Embryonic facial prominence (tissue), 1 donor: ENCODE results near the gene ARF4.
"Not testable (repeated sequence)": the region's sequence is repeated elsewhere in the genome, so short reads cannot be mapped to it uniquely, and the experiment has no call there.

Experiments used
- DNase-seq: peaks from one replicate; pipeline ENCODE4 v3.0.0-alpha.2; 2016; ENCODE audit errors: extremely low spot score

ARF4 gene

DNA sequence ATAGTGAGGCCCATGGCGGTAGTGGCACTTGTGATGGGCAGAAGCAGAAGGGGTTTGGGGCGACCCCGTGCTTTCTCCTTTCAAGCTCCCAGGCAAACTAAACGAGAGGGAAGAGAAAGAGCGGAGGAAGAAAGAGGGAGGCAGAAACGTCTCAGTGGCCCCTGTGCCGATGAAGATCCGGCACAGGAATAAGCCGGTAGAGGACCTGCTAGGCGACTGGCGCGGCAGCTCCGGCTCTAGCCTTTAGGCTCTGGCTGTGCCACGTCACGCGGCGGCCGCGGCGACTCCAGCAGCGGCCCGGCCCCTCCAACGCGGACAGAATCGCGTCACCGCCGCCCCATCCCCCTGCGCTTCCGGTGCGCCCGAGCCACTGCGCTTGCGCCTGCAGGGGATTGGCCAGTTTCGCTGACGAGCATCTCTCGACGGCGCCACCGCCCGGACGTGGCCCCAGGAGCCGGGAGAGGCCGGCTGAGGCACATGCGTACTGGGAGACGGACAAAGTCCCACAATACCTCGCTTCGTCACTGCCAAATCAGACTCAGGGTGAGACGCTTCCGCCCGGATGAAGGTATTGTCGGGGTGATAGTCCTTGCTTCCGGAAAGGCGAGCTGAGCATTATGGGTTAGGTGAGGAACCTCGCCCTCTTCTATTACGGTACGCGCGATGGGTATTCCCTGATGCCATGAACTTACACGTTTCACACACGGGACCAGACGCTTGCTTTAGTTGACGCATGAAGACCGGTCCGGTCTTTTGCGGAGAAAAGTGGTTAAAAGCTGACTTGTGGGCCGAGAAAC, at the start of gene ARF4:
ARF4 (minus strand) TSS at position 218 of the 797 bp plus-strand sequence; CDS start at position 14, 204 bp downstream.
- DNase-seq, result peak; percentile 98

GRCh38 chr3:57646723-57647122, 49.6 kb upstream of the ARF4 start:
- DNase-seq, result no peak

DNA sequence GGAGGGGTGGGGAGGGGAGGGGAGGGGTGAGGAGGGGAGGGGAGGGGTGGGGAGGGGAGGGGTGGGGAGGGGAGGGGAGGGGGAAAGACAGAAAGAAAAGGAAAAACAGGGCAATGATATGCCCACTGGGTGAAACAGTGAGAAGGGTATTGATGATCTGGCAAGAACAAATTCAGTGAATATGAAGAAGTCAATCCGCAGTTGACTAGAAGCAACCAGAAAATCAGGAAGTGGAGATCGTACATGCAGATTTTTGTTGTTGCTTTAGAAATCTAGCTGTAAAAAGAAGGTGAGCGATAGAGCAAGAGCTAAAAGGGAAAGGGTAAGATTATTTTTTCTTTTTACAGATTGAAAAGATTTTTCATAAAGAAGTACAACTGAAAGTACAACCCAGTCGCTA, 47.6 kb upstream of the ARF4 start:
- no peak for DNase-seq

- no peak for DNase-seq
Observed at GRCh38 chr3:57637391-57637790, 40.2 kb upstream of the ARF4 start.

DNA sequence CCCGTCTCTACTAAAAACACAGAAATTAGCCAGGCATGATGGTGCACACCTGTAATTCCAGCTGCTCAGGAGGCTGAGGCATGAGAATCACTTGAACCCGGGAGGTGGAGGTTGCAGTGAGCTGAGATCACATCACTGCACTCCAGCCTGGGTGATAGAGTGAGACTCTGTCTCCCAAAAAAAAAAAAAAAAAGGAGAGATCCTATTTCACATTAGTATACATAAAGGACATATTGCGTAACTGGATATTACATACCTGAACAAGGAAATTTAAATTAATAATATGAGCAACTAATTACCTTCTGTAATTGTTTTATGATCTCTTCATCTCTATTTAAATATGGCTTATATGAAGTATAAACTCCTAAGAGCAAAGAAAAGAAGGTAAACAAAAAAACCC, 37.1 kb upstream of the ARF4 start:
- DNase-seq, result not testable (repeated sequence)

- no peak for DNase-seq
Observed at GRCh38 chr3:57627976-57628375, 30.8 kb upstream of the ARF4 start.

DNA sequence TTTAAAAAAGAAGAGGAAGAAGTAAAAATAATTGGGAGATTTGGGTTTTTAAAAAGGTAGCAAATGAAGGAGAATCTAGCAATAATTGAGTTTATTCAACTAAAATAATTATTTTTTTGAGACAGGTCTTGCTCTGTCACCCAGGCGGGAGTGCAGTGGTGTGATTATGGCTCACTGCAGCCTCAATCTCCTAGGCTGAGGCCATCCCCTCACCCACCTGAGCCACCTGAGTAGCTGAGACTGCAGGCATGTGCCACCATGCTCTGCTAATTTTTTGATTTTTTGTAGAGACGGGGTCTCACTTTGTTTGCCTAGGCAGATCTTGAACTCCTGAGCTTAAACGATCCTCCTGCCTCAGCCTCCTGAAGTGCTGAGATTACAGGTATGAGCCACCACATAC, 27.7 kb upstream of the ARF4 start:
- no peak for DNase-seq

DNA sequence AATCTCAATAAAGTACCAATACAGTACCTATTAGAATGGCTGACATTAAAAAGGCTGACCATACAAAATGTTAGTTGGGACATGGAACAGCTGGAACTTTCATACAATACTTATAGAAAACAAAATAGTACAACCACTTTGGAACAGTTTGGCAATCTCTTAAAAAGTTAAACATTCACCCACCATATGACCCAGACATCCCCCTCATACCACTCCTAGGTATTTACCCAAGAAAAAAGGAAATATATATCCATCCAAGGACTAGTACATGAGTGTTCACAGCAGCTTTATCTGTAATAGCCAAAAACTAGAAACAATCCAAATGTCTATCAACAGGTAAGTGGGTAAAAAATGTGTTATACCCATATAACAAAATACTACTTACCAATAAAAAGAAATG, 25.2 kb upstream of the ARF4 start:
- DNase-seq, result no peak

GRCh38 chr3:57617739-57618138, 20.6 kb upstream of the ARF4 start:
- no peak for DNase-seq

- DNase-seq, result no peak
Observed at GRCh38 chr3:57616233-57616632, 19.1 kb upstream of the ARF4 start.

DNA sequence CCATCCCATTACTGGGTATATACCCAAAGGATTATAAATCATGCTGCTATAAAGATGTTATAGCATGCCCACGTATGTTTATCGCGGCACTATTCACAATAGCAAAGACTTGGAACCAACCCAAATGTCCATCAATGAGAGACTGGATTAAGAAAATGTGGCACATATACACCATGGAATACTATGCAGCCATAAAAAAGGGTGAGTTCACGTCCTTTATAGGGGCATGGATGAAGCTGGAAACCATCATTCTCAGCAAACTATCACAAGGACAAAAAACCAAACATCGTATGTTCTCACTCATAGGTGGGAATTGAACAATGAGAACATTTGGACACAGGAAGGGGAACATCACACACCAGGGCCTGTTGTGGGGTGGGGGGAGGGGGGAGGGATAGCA, 14.7 kb upstream of the ARF4 start:
- not testable (repeated sequence) for DNase-seq

DNA sequence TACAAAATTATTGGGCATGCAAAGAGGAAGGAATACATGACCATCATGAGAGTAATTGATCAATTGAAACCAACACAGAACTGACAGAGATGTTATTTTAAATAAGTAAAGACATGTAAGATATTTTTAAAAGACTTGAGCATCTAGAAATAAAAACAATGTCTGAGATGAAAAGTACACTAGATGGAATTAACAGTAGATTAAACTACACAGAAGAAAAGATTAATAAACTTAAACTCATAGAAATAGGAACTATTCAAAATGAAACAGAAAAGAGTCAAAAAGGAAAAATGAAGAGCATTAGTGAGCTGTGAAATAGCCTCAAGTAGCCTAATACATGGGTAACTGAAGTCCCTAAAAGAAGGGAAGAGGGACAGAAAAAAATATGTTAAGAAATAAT, 8.5 kb upstream of the ARF4 start:
- DNase-seq, result no peak

GRCh38 chr3:57604971-57605370, 7.8 kb upstream of the ARF4 start:
- no peak for DNase-seq

GRCh38 chr3:57600195-57600594, 3.1 kb upstream of the ARF4 start:
- no peak for DNase-seq

- no peak for DNase-seq
Observed at GRCh38 chr3:57598765-57599360, 1.7 kb upstream of the ARF4 start.

DNA sequence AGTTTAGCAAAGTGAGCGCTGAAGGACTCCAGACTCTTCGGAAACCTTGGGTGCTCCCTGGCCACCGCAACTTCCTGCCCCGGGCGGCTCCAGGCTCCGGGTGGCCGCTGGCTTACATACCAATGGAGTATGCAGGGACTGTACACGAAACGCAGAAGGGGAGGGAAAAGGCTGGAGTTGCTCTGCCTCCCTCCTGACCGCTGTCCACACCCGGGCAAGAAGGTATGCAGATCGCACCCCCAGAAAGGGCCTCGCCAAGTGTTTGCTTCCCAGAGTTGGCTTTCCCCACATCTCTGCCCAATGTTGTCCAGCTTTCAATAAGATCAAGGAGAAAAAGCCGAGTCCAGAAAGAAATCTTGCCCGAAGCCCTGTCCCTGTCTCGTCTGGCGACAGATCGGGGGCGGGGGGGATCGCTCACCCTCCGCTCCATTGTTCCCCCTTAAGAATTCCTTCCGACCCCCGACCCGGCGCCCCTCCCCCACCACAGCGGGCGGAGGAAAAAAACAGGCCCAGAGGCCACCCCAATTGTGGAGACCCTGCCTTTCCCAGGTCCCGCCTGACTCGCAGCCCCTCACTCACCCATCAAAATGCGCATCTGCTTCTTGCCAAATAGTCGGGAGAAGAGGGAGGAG, 533 bp downstream of the ARF4 start:
- no peak for DNase-seq

DNA sequence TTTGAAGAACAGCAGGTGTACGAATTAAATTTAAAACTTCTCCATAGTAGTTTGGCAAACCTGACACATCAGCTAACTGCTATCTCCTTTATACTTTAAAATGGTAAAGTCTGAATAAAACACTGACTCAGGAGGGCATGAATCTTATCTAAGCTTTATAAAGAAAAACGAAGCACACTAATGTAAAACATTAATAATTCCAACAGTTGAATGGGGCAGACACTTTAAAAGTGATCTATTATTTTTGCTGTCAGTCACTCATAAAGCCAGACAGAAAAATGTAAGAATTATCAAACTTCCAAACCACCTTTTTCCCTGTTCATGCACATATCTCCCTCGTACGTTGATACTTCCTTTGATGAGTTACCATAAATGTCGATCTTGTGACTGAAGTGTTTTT, 2.6 kb downstream of the ARF4 start:
- no peak for DNase-seq

- DNase-seq, result no peak
Observed at GRCh38 chr3:57594144-57594543, 3.0 kb downstream of the ARF4 start.

DNA sequence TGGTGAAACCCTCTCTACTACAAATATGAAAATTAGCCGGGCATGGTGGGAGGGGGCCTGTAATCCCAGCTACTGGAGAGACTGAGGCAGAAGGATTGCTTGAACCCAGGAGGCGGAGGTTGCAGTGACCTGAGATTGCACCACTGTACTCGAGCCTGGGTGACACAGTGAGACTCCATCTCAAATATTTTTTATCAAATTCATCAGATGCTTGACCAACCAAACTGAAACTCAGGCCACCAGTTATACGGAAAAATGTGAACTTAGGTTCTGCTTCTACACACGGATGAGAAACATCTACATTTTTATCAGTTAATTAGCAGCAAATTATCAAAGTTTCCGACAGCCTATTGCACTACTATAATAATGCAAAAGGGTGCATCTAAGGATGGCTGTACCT, 4.8 kb downstream of the ARF4 start:
- no peak for DNase-seq

DNA sequence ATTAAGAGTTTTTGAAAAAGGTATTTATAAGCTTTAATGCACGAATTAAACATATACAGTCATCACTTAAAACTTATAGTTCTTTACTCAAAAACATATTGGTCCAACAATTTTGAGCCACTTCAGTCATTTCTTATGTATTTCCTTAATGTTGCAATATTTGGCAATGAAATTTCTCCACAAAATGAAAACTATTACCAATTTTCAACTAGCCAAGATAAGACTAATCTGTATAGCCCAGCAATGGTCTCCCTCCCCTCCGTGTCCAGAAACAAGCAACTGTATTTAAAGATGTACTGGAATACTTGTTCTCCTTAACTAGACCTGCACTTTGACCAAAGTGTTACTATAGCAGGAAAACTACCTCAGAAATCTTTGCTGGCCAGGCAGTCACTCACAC, 9.2 kb downstream of the ARF4 start:
- DNase-seq, result no peak

DNA sequence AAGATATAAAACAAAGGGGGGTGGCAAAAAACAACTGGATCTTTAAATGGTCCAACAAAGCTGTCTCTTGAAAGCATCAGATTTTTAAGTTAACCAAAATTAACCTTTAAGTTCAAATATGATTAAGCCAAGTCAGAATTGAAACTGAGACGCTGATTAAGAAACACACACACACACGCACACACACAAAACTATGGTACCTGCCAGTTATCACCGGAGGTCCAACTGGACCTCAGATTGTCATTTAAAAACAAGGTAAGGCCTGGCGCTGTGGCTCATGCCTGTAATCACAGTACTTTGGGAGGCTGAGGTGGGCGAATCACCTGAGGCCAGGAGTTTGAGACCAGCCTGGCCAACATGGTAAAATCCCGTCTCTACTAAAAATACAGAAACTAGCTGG, 10.4 kb downstream of the ARF4 start:
- DNase-seq, result no peak

DNA sequence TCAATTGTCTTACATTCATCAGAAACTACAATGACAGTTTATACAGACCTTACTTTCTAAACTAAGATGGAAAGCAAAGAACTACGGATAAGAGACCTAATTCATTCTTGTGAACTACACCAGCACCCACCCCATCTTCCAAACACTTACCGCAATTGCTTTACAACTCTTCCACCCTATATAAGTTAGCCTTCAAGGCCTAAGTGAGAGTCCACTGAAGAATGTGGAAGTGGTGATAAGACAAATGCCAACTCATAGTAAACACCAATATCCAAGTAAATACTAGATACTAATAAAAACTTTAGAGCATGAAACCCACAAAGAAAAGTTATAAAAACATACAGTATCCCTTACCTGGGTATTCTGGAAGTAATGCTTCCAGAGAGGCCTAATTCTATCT, 13.6 kb downstream of the ARF4 start:
- no peak for DNase-seq

DNA sequence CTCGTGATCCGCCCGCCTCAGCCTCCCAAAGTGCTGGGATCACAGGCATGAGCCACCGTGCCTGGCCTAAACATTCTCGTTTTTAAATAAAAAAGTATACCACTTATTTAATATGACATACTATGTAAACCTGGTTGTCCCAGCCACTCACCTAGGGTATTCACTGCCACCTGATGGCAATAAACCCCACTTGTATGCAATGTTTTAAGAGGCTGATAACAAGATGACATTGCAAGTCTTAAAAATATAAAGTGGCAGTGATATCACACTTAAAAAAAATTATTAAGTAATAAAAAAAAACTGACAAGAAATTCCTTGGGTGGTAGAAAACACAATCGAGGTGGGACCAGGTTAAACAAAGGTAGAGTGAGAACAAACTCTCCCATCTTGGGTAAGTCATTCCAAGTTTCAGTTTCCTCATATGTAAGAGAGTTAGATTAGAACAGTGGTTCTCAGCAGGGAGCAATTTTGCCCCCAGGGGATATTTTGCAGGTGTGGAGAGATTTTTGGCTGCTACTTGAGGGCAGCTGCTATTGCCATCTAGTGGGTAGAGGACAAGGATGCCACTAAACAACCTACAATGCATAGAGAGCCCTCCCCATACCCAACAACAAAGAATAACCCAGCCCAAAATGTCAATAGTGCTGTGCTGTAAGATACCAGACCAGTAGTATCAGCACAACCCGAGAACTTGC, 14.5 kb downstream of the ARF4 start:
- no peak for DNase-seq
